Measurements from ENCODE around the gene LOXL3. TPM values are rescaled to one million over a fixed set of nuclear protein-coding genes. Genes with fewer than 3 reads are reported as not detected.

LOXL3 gene
- total RNA-seq, 2 experiments from 2014 or later = 0.21 to 0.98 TPM

GRCh38 chr2:74502720-74503505 is 50.8 kb downstream of the LOXL3 start:
- Histone ChIP-seq H3K4me3 (ENCODE audit: low read depth, low read length, poor library complexity, severe bottlenecking) (no peak overlapping the region), H2AFZ (ENCODE audit: low read length) (no peak overlapping the region), H3K79me2 (ENCODE audit: insufficient read depth, low read depth, low read length) (peaks cover 5% of the 10 kb centered on the region; the same call in 1 of the 2 replicates), H3K9me2 (ENCODE audit: insufficient read depth, low read length) (no peaks in the 10 kb centered on the region), H3K9me3 (ENCODE audit: low read length) (no peaks in the 10 kb centered on the region), H3K36me3 (ENCODE audit: insufficient read depth, low read length) (peaks cover 15% of the 10 kb centered on the region), H3K4me1 (ENCODE audit: insufficient read depth, low read length, poor library complexity, severe bottlenecking) (peaks cover 23% of the 10 kb centered on the region), H3K4me2 (ENCODE audit: low read length) (peak overlapping the region; percentile 45; the same call in 1 of the 2 replicates), H3K27ac (ENCODE audit: low read depth, low read length, poor library complexity, severe bottlenecking) (no peak overlapping the region), H4K20me1 (ENCODE audit: insufficient read depth, low read length) (no peaks in the 10 kb centered on the region)
- CTCF ChIA-PET (ENCODE audit: unreplicated experiment) = interaction anchor here (0.5 kb wide), 1 partner anchor 456 kb away, joined by 7 read pairs; the partner anchor contains the start of gene POLE4
- TF ChIP-seq CTCF (conservative IDR thresholded peaks at IDR 0.05; ENCODE audit: low read length) = peak; percentile 41; the same call in 1 of the 2 replicates
- TF ChIP-seq EZH2phosphoT487 (IDR thresholded peaks at IDR 0.05; ENCODE audit: borderline replicate concordance, low read depth, low read length) = no peak
- no TSS peak for BruUV-seq (replicated peaks)
- POLR2A ChIA-PET = no interaction called here
- DNase-seq (ENCODE audit: low spot score) = no peak
- intact Hi-C loops (cut with micrococcal nuclease; ENCODE audit: unreplicated experiment) = no loop called here

- Histone ChIP-seq H3K36me3 (ENCODE audit: insufficient read depth, low read length) (peaks cover 15% of the 10 kb centered on the region), H3K79me2 (ENCODE audit: insufficient read depth, low read depth, low read length) (peaks cover 5% of the 10 kb centered on the region; the same call in 1 of the 2 replicates), H2AFZ (ENCODE audit: low read length) (no peak overlapping the region), H3K4me3 (ENCODE audit: low read depth, low read length, poor library complexity, severe bottlenecking) (no peak overlapping the region), H3K9me3 (ENCODE audit: low read length) (no peaks in the 10 kb centered on the region), H3K4me2 (ENCODE audit: low read length) (peak overlapping the region; percentile 45; the same call in 1 of the 2 replicates), H4K20me1 (ENCODE audit: insufficient read depth, low read length) (no peaks in the 10 kb centered on the region), H3K4me1 (ENCODE audit: insufficient read depth, low read length, poor library complexity, severe bottlenecking) (peaks cover 23% of the 10 kb centered on the region), H3K27ac (ENCODE audit: low read depth, low read length, poor library complexity, severe bottlenecking) (no peak overlapping the region), H3K9me2 (ENCODE audit: insufficient read depth, low read length) (no peaks in the 10 kb centered on the region)
- CTCF ChIA-PET (ENCODE audit: unreplicated experiment) = no interaction called here
- DNase-seq (ENCODE audit: low spot score) = no peak
- POLR2A ChIA-PET = no interaction called here
- BruUV-seq (replicated peaks) = no TSS peak
- no peak for TF ChIP-seq CTCF (conservative IDR thresholded peaks at IDR 0.05; ENCODE audit: low read length)
- TF ChIP-seq EZH2phosphoT487 (IDR thresholded peaks at IDR 0.05; ENCODE audit: borderline replicate concordance, low read depth, low read length) = no peak
- intact Hi-C loops (cut with micrococcal nuclease; ENCODE audit: unreplicated experiment) = no loop called here
Observed at GRCh38 chr2:74502147-74502719, 51.5 kb downstream of the LOXL3 start.
